ENCODE measurements around the gene PMM2.
"Not testable (repeated sequence)": the region's sequence is repeated elsewhere in the genome, so short reads cannot be mapped to it uniquely, and the experiment has no call there.

- not testable (repeated sequence) for TF ChIP-seq CTCF (conservative IDR thresholded peaks at IDR 0.05; ENCODE audit: low read length); EZH2phosphoT487 (IDR thresholded peaks at IDR 0.05; ENCODE audit: borderline replicate concordance)
Observed at GRCh38 chr16:8842016-8842415, 44.4 kb downstream of the PMM2 start.

All from Loucy (cell line).